Subcutaneous adipose tissue (tissue), 4 donors: ENCODE measurements around the gene KRT10. TPM values are rescaled to one million over a fixed set of nuclear protein-coding genes. Genes with fewer than 3 reads are reported as not detected.

Source experiments
- total RNA-seq, 4 donors: library from RNA; depleted of rRNA; stranded (reverse); fragments of >200 nt; gene quantifications; one replicate each; pipeline ENCODE4 v1.1.0, GENCODE V29; 2016
- TF ChIP-seq, protein P1 (sequence below): fragments of 450-650 bp; IDR thresholded peaks from one replicate; pipeline ENCODE4 v1.5.1; 2016; ENCODE audit warnings: low read depth, mild to moderate bottlenecking, control low read depth, antibody characterized with exemption, moderate library complexity

Gene KRT10
- total RNA-seq, 4 donors from 2014 or later, result 4.8 to 14.0 (median 7.4) TPM

DNA sequence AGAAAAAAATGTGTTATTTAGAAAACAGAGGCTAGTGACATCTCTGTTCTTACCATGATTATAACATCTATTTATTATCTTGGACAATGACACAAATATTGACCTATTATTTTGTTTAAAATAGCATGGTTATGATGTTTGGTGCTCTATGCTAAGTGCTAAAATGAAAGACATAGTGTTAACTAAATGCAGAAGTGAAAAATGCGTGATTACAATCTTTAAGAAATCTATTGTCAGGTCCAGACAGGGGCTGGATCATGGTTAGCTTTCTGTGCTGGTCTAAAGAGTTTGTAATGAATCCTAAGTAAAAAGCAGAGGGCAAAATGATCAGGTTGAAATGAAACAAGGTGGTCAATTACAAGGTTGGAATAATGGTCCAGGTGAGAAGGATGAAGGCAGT is 22.0 kb downstream of the KRT10 start:
- TF ChIP-seq, protein P1, sequence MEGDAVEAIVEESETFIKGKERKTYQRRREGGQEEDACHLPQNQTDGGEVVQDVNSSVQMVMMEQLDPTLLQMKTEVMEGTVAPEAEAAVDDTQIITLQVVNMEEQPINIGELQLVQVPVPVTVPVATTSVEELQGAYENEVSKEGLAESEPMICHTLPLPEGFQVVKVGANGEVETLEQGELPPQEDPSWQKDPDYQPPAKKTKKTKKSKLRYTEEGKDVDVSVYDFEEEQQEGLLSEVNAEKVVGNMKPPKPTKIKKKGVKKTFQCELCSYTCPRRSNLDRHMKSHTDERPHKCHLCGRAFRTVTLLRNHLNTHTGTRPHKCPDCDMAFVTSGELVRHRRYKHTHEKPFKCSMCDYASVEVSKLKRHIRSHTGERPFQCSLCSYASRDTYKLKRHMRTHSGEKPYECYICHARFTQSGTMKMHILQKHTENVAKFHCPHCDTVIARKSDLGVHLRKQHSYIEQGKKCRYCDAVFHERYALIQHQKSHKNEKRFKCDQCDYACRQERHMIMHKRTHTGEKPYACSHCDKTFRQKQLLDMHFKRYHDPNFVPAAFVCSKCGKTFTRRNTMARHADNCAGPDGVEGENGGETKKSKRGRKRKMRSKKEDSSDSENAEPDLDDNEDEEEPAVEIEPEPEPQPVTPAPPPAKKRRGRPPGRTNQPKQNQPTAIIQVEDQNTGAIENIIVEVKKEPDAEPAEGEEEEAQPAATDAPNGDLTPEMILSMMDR, result no peak

DNA sequence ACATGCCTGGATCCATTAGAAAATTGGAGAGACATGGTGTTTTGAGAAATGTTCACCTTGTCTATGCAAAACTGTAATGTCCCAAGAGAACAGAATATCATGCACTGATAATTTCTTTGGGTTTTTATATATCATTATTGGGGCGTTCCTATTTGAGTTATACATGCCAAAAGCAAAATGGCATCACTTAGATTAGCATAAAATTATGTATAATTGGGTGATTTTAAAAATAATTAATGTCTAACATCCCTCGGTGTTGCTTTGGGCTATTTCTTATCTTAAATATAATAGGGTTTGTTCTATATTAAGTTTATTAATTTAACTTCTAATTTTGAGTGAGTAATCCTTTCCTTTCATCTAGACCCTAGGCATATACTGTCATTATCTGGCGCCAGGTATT is 22.6 kb downstream of the KRT10 start, which contains the start of gene KRT28:
Gene KRT28, minus strand, starts transcription at position 101 of the 400 bp plus-strand sequence. Its CDS starts 66 bp downstream, at position 35.
- TF ChIP-seq, protein P1, result no peak

- TF ChIP-seq, protein P1, result no peak
Measured at GRCh38 chr17:40796846-40797245, 25.6 kb downstream of the KRT10 start.

- TF ChIP-seq, protein P1, result no peak
Measured at GRCh38 chr17:40795019-40795667, 27.3 kb downstream of the KRT10 start.

- TF ChIP-seq, protein P1, result no peak
Measured at GRCh38 chr17:40794466-40794865, 27.9 kb downstream of the KRT10 start.

GRCh38 chr17:40793832-40794231 is 28.6 kb downstream of the KRT10 start:
- TF ChIP-seq, protein P1, result no peak

GRCh38 chr17:40791787-40792436 is 30.5 kb downstream of the KRT10 start:
- TF ChIP-seq, protein P1, result no peak
